HepG2 (cell line): ENCODE data around the gene ADCK2. TPM values are rescaled to one million over a fixed set of nuclear protein-coding genes. Genes with fewer than 3 reads are reported as not detected.

ENCODE experiments used
- DNMT3B ChIP-seq: conservative IDR thresholded peaks from 2 replicates; pipeline ENCODE4 v1.6.1; 2016; ENCODE audit warnings: missing biosample characterization, control low read depth
- KIAA2018 ChIP-seq: sonication (generic); formaldehyde crosslinking; IDR thresholded peaks from 2 replicates; pipeline ENCODE4 v1.5.0; 2020; ENCODE audit warnings: mild to moderate bottlenecking, missing genetic modification reagents, borderline replicate concordance
- MEIS2 ChIP-seq: sonication (generic); formaldehyde crosslinking; IDR thresholded peaks from 2 replicates; pipeline ENCODE4 v1.9.0; 2021; ENCODE audit warnings: mild to moderate bottlenecking, missing genetic modification reagents
- STAT6 ChIP-seq: sonication (generic); formaldehyde crosslinking; IDR thresholded peaks from 2 replicates; pipeline ENCODE4 v1.4.0; 2020; ENCODE audit warnings: missing genetic modification reagents, mild to moderate bottlenecking, borderline replicate concordance
- TBX3 ChIP-seq: fragments of 450-650 bp; IDR thresholded peaks from 2 replicates; pipeline ENCODE4 v1.6.1; 2017; ENCODE audit warnings: antibody characterized with exemption, mild to moderate bottlenecking, inconsistent platforms, borderline replicate concordance
- TCF12 ChIP-seq, 2 experiments: fragments of 450-650 bp in 1 of 2; sonication (generic) in 1 of 2; formaldehyde crosslinking in 1 of 2; IDR thresholded peaks; 2 replicates each; pipeline versions ENCODE4 v1.6.1 to v1.8.0; 2017 to 2022; ENCODE audit warnings: antibody characterized with exemption in 1 of 2, mild to moderate bottlenecking in 1 of 2, missing genetic modification reagents in 1 of 2, moderate library complexity in 1 of 2
- TRAFD1 ChIP-seq: sonication (generic); formaldehyde crosslinking; IDR thresholded peaks from 2 replicates; pipeline ENCODE4 v1.5.1; 2020; ENCODE audit warnings: missing genetic modification reagents, mild to moderate bottlenecking, borderline replicate concordance
- ZNF180 ChIP-seq: sonication (generic); formaldehyde crosslinking; IDR thresholded peaks from 2 replicates; pipeline ENCODE4 v1.4.0; 2020; ENCODE audit warnings: low read depth, missing genetic modification reagents, borderline replicate concordance
- ZNF232 ChIP-seq: sonication (generic); formaldehyde crosslinking; IDR thresholded peaks from 2 replicates; pipeline ENCODE4 v1.4.0; 2020; ENCODE audit warnings: missing genetic modification reagents, borderline replicate concordance
- ZUFSP ChIP-seq: sonication (generic); formaldehyde crosslinking; IDR thresholded peaks from 2 replicates; pipeline ENCODE4 v1.9.0; 2021; ENCODE audit warnings: missing genetic modification reagents, mild to moderate bottlenecking, borderline replicate concordance
- polyA plus RNA-seq, 8 experiments: library from polyadenylated mRNA; depleted of rRNA in 3 of 8; stranded (reverse) in 7 of 8; unstranded in 1 of 8; fragments of >200 nt; fragmentation: Illumina TruSeq in 4 of 8; extraction: Trizol in 4 of 8; gene quantifications; 2 replicates each; pipeline versions ENCODE4 v1.2.1 to v1.2.3, GENCODE V29; 2011 to 2016; ENCODE audit warnings: low read depth in 4 of 8, missing spikeins in 1 of 8, mixed read lengths in 1 of 8; ENCODE audit not compliant: insufficient read depth in 1 of 8
- total RNA-seq, 5 experiments: library from RNA; depleted of rRNA; stranded (reverse); fragments of >200 nt; fragmentation: Illumina TruSeq; extraction: Trizol; gene quantifications; 2 replicates each; pipeline ENCODE4 v1.2.3, GENCODE V29; 2016; ENCODE audit warnings: low read depth in 1 of 5

The ADCK2 gene
- total and polyA plus RNA-seq, 2 of the 13 experiments (the other 11 are each of a cell fraction or from before 2014, with no cell fraction given): 8.6 to 18.8 TPM

GRCh38 chr7:140696680-140697446 lies 24.1 kb downstream of the ADCK2 start, which contains the start of gene NDUFB2 (continued):
- TF ChIP-seq DNMT3B (no peak), TBX3 (peak; percentile 36; the same call in 1 of the 2 replicates), ZNF232 (CRISPR knock-in tag) (peak; percentile 77; the same call in 1 of the 2 replicates), KIAA2018 (CRISPR knock-in tag) (no peak), ZUFSP (no peak), TRAFD1 (no peak), STAT6 (CRISPR knock-in tag) (no peak), MEIS2 (CRISPR knock-in tag) (no peak; the same call in 1 of the 2 replicates), ZNF180 (CRISPR knock-in tag) (0 out of 2 replicates have a peak, but pooled peaks have one; percentile 15), TCF12 (IDR thresholded peaks at IDR 0.05) (no peak), TCF12 (CRISPR knock-in tag; IDR thresholded peaks at IDR 0.05) (no peak)
